Omental fat pad (tissue), 4 donors: Measurements from ENCODE around the gene OR2L8. TPM values are rescaled to one million over a fixed set of nuclear protein-coding genes. Genes with fewer than 3 reads are reported as not detected.

Experiments
- ATAC-seq: fragments of 150-250 bp; one replicate; pipeline ENCODE4 v1.9.1; 2016; ENCODE audit warnings: mild to moderate bottlenecking, moderate library complexity; ENCODE audit not compliant: low FRiP score
- DNase-seq: peaks from one replicate; pipeline ENCODE4 v3.0.0-alpha.2; 2019; ENCODE audit warnings: low spot score
- small RNA-seq: library from RNA; depleted of rRNA; stranded (forward); fragments of <200 nt; gene quantifications from one replicate; pipeline ENCODE3, GENCODE V24; 2016
- total RNA-seq, 4 donors: library from RNA; depleted of rRNA; stranded (reverse); fragments of >200 nt; gene quantifications; one replicate each; pipeline ENCODE4 v1.1.0, GENCODE V29; 2016
- TF ChIP-seq, protein P1 (sequence below), 3 donors: fragments of 450-650 bp; IDR thresholded peaks; one replicate each; pipeline ENCODE4 v1.5.1; 2016 to 2017; ENCODE audit warnings: antibody characterized with exemption in 3 of 3, mild to moderate bottlenecking in 3 of 3, moderate library complexity in 2 of 3

OR2L8 gene
- total RNA-seq, 4 donors from 2014 or later: not detected

DNA sequence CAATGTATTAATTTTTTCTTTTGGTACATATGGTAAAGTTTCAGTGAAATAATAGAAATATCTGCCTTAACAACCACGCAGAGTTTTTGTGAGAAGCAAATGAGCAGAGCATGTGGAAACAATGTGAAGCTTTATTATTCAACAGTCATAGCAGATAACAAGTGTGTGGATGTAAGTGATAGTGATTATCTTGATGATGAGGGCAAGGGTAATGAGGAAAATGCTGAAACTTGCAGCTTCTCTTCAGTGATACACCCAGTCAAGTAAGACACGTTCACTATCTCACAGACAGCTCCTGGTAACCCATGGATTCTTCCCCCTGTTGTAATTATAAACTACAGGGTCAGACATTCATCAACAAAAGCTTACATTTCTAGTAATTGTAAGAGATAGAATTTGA, 50.2 kb downstream of the OR2L8 start:
- TF ChIP-seq, protein P1, sequence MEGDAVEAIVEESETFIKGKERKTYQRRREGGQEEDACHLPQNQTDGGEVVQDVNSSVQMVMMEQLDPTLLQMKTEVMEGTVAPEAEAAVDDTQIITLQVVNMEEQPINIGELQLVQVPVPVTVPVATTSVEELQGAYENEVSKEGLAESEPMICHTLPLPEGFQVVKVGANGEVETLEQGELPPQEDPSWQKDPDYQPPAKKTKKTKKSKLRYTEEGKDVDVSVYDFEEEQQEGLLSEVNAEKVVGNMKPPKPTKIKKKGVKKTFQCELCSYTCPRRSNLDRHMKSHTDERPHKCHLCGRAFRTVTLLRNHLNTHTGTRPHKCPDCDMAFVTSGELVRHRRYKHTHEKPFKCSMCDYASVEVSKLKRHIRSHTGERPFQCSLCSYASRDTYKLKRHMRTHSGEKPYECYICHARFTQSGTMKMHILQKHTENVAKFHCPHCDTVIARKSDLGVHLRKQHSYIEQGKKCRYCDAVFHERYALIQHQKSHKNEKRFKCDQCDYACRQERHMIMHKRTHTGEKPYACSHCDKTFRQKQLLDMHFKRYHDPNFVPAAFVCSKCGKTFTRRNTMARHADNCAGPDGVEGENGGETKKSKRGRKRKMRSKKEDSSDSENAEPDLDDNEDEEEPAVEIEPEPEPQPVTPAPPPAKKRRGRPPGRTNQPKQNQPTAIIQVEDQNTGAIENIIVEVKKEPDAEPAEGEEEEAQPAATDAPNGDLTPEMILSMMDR (IDR thresholded peaks at IDR 0.05): no peak
- no peak for DNase-seq
- no peak for ATAC-seq

Small RNA genes lying within 50 kb of the gene (small RNA-seq; reads per million reads assigned to genes)
- not detected for gene RF00019

Other genes starting within 250 kb of the OR2L8 start
- gene OR6F1, start 232.2 kb upstream of the OR2L8 start, total RNA-seq: not detected
- under 1 TPM in 1 of 4 donors, not detected in 3; 0.82 TPM for gene OR14K1, start 210.2 kb upstream of the OR2L8 start, total RNA-seq
- gene OR14A2, start 200.7 kb upstream of the OR2L8 start, total RNA-seq: not detected
- gene OR1C1, start 188.3 kb upstream of the OR2L8 start, total RNA-seq: not detected
- gene OR14A16, start 124.7 kb upstream of the OR2L8 start, total RNA-seq: not detected
- not detected for gene OR11L1, start 107.0 kb upstream of the OR2L8 start, total RNA-seq
- gene TRIM58, start 91.7 kb upstream of the OR2L8 start, total RNA-seq: 1 to 10 TPM in 2 of 4 donors, under 1 TPM in 2; 0.32 to 9.5 (median 1.1) TPM
- gene OR2W3, start 53.3 kb upstream of the OR2L8 start, total RNA-seq: 1 to 10 TPM in 1 of 4 donors, not detected in 3; 3.5 TPM
- not detected for gene OR2T8, start 28.6 kb upstream of the OR2L8 start, total RNA-seq
- gene OR2AJ1, start 24.0 kb upstream of the OR2L8 start, total RNA-seq: not detected
- not detected for gene OR2AK2, start 16.4 kb downstream of the OR2L8 start, total RNA-seq
- gene OR2L5, start 64.8 kb downstream of the OR2L8 start, total RNA-seq: not detected
- gene OR2L2, start 81.2 kb downstream of the OR2L8 start, total RNA-seq: under 1 TPM in 1 of 4 donors, not detected in 3; 0.19 TPM
- gene OR2L3, start 98.0 kb downstream of the OR2L8 start, total RNA-seq: not detected
- gene OR2L13, start 146.3 kb downstream of the OR2L8 start, total RNA-seq: not detected
- gene OR2M5, start 196.3 kb downstream of the OR2L8 start, total RNA-seq: not detected
- gene OR2M2, start 226.0 kb downstream of the OR2L8 start, total RNA-seq: not detected
- not detected for gene OR2M3, start 248.4 kb downstream of the OR2L8 start, total RNA-seq